Adrenal gland (tissue), 5 donors: ENCODE data around the gene SCN1B.

Experiments used
- CTCF ChIP-seq, 6 experiments: fragments of 450-650 bp in 4 of 6; fragments of 200-600 bp in 2 of 6; sonication (generic) in 1 of 6; IDR thresholded peaks; 1 replicate in 5 of 6; 2 replicates in 1 of 6; pipeline versions ENCODE4 v1.5.1 to v1.8.0; 2016 to 2021; ENCODE audit warnings: antibody characterized with exemption in 6 of 6, mild to moderate bottlenecking in 2 of 6, moderate library complexity in 1 of 6
- POLR2A ChIP-seq, 2 donors: fragments of 450-650 bp; IDR thresholded peaks; one replicate each; pipeline ENCODE4 v1.6.1; 2017; ENCODE audit warnings: antibody characterized with exemption in 2 of 2, mild to moderate bottlenecking in 2 of 2, moderate library complexity in 1 of 2
- donor health status: DM: no; HTN: no; CAD: no.

GRCh38 chr19:34998777-34999497 lies 31.3 kb upstream of the SCN1B start:
- TF ChIP-seq CTCF (IDR thresholded peaks at IDR 0.05) = no peak
- TF ChIP-seq POLR2A (IDR thresholded peaks at IDR 0.05) = no peak
